HepG2 (cell line): Measurements from ENCODE around the gene TAMM41. TPM values are rescaled to one million over a fixed set of nuclear protein-coding genes. Genes with fewer than 3 reads are reported as not detected.

ENCODE experiments used
- ATAC-seq: fragments of 200-7000 bp; cut with Tn5 transposase; 3 replicates; pipeline ENCODE4 v1.9.1; 2020; ENCODE audit warnings: mild to moderate bottlenecking, moderate library complexity
- BruUV-seq: library from RNA; stranded (reverse); fragments of 400-500 nt; replicated peaks from 2 replicates; lab custom pipeline; 2021; lab: Mats Ljungman, UMichigan
- CTCF ChIA-PET: fragments of 300-600 bp; formaldehyde crosslinking; extraction: SDS; loops from one replicate; lab custom pipeline; 2021; ENCODE audit warnings: low total read pairs, inconsistent platforms, low intra/inter-chr PET ratio; lab: Yijun Ruan, JAX
- POLR2A ChIA-PET: fragments of 350-600 bp; sonication (Branson Sonifier 250); formaldehyde crosslinking; loops from one replicate; lab custom pipeline; 2020; ENCODE audit warnings: antibody characterized with exemption, inconsistent platforms; lab: Yijun Ruan, JAX
- DNase-seq: peaks from one replicate; pipeline ENCODE4 v3.0.0-alpha.2; 2015; ENCODE audit warnings: low spot score
- FAIRE-seq: peaks from 3 replicates; lab custom pipeline; 2011; peaks lifted over from hg19 to GRCh38; lab: Jason Lieb, UNC
- H2AFZ ChIP-seq: one replicate; pipeline ENCODE4 v1.6.1; 2011; ENCODE audit warnings: low read length, inconsistent platforms
- H3K27ac ChIP-seq: fragments of 300-600 bp; 3 replicates; pipeline ENCODE4 v1.8.0; 2011; ENCODE audit warnings: mixed run types, mild to moderate bottlenecking, mixed read lengths, low read length, inconsistent platforms; ENCODE audit not compliant: insufficient read depth; ENCODE audit errors: extremely low read length
- H3K27me3 ChIP-seq, 2 experiments: fragments of 200-600 bp in 1 of 2; 2 replicates in 1 of 2; 3 replicates in 1 of 2; pipeline versions ENCODE4 v1.6.0 to v1.8.0; 2011; ENCODE audit warnings: low read length in 2 of 2, mild to moderate bottlenecking in 2 of 2, moderate library complexity in 2 of 2, inconsistent platforms in 1 of 2; ENCODE audit not compliant: insufficient read depth in 2 of 2, control insufficient read depth in 1 of 2
- H3K36me3 ChIP-seq, 2 experiments: fragments of 200-600 bp in 1 of 2; replicated peaks in 1 of 2; 2 replicates in 1 of 2; 3 replicates in 1 of 2; pipeline versions ENCODE4 v1.5.1 to v1.8.0; 2011; ENCODE audit warnings: low read length in 2 of 2, inconsistent platforms in 1 of 2; ENCODE audit not compliant: insufficient read depth in 2 of 2, control insufficient read depth in 1 of 2
- H3K4me1 ChIP-seq: 2 replicates; pipeline ENCODE4 v1.5.1; 2012; ENCODE audit warnings: low read length, inconsistent platforms; ENCODE audit not compliant: insufficient read depth
- H3K4me2 ChIP-seq: 2 replicates; pipeline ENCODE4 v1.6.0; 2011; ENCODE audit warnings: low read depth, low read length, inconsistent platforms
- H3K4me3 ChIP-seq, 3 experiments: fragments of 200-600 bp in 1 of 3; sonication (generic), shearing (Covaris generic) in 1 of 3; replicated peaks in 1 of 3; 2 replicates each; pipeline ENCODE4 v1.5.1; 2011 to 2016; ENCODE audit warnings: low read length in 3 of 3, inconsistent platforms in 2 of 3, low read depth in 2 of 3, mild to moderate bottlenecking in 2 of 3, control low read depth in 1 of 3, mixed read lengths in 1 of 3; ENCODE audit not compliant: insufficient read depth in 1 of 3
- H3K79me2 ChIP-seq: one replicate; pipeline ENCODE4 v1.6.1; 2011; ENCODE audit warnings: low read length, inconsistent platforms; ENCODE audit not compliant: insufficient read depth
- H3K9ac ChIP-seq: 2 replicates; pipeline ENCODE4 v1.6.0; 2011; ENCODE audit warnings: mild to moderate bottlenecking, low read depth, low read length, inconsistent platforms; ENCODE audit not compliant: insufficient read depth
- H3K9me3 ChIP-seq: 2 replicates; pipeline ENCODE4 v1.5.1; 2012; ENCODE audit warnings: mild to moderate bottlenecking, low read length
- H4K20me1 ChIP-seq: 2 replicates; pipeline ENCODE4 v1.6.0; 2011; ENCODE audit warnings: inconsistent platforms, mild to moderate bottlenecking, low read length, moderate library complexity; ENCODE audit not compliant: insufficient read depth
- AHR ChIP-seq: IDR thresholded peaks from 2 replicates; pipeline ENCODE4 v1.6.1; 2018; ENCODE audit warnings: missing genetic modification reagents, missing compliant biosample characterization
- ATF3 ChIP-seq: sonication (generic); formaldehyde crosslinking; IDR thresholded peaks from 2 replicates; pipeline ENCODE4 v1.4.0; 2020; ENCODE audit warnings: missing genetic modification reagents
- ATF7 ChIP-seq, 2 experiments: fragments of 450-650 bp in 1 of 2; sonication (generic) in 1 of 2; formaldehyde crosslinking in 1 of 2; IDR thresholded peaks; 2 replicates each; pipeline versions ENCODE4 v1.4.0 to v1.6.1; 2016 to 2020; ENCODE audit warnings: antibody characterized with exemption in 1 of 2, mild to moderate bottlenecking in 1 of 2, missing genetic modification reagents in 1 of 2
- ELF1 ChIP-seq: sonication (generic); formaldehyde crosslinking; IDR thresholded peaks from 2 replicates; pipeline ENCODE4 v1.4.0; 2020; ENCODE audit warnings: missing genetic modification reagents
- GLI4 ChIP-seq: sonication (generic); formaldehyde crosslinking; IDR thresholded peaks from 2 replicates; pipeline ENCODE4 v1.5.1; 2020; ENCODE audit warnings: missing genetic modification reagents, mild to moderate bottlenecking, moderate library complexity, borderline replicate concordance
- HOXA9 ChIP-seq: sonication (generic); formaldehyde crosslinking; IDR thresholded peaks from 2 replicates; pipeline ENCODE4 v1.8.1; 2022; ENCODE audit warnings: missing genetic modification reagents, mild to moderate bottlenecking, moderate library complexity, borderline replicate concordance
- JUN ChIP-seq: sonication (generic); formaldehyde crosslinking; IDR thresholded peaks from 2 replicates; pipeline ENCODE4 v1.4.0; 2020; ENCODE audit warnings: mild to moderate bottlenecking, missing genetic modification reagents
- MTF2 ChIP-seq: sonication (generic); formaldehyde crosslinking; IDR thresholded peaks from 2 replicates; pipeline ENCODE4 v1.5.0; 2020; ENCODE audit warnings: missing genetic modification reagents, borderline replicate concordance
- RFXANK ChIP-seq: IDR thresholded peaks from 2 replicates; pipeline ENCODE4 v1.6.1; 2016
- SKI ChIP-seq: fragments of 450-650 bp; IDR thresholded peaks from one replicate; pipeline ENCODE4 v1.6.1; 2018; ENCODE audit warnings: mild to moderate bottlenecking; ENCODE audit not compliant: partially characterized antibody
- SNAPC2 ChIP-seq: sonication (generic); formaldehyde crosslinking; IDR thresholded peaks from 2 replicates; pipeline ENCODE4 v1.8.1; 2022; ENCODE audit warnings: mild to moderate bottlenecking, missing genetic modification reagents
- SOX5 ChIP-seq: IDR thresholded peaks from 2 replicates; pipeline ENCODE4 v1.6.1; 2016; ENCODE audit warnings: borderline replicate concordance
- U2AF2 ChIP-seq: fragments of 200-400 bp; formaldehyde crosslinking; IDR thresholded peaks from 2 replicates; pipeline ENCODE4 v1.6.1; 2017; ENCODE audit warnings: low read depth, mild to moderate bottlenecking, low read length
- ZNF292 ChIP-seq: sonication (generic); formaldehyde crosslinking; IDR thresholded peaks from 2 replicates; pipeline ENCODE4 v1.8.1; 2022; ENCODE audit warnings: mild to moderate bottlenecking, low read depth, missing genetic modification reagents, borderline replicate concordance
- ZNF44 ChIP-seq: sonication (generic); formaldehyde crosslinking; IDR thresholded peaks from 2 replicates; pipeline ENCODE4 v1.5.1; 2020; ENCODE audit warnings: mild to moderate bottlenecking, missing genetic modification reagents
- ZNF816 ChIP-seq: sonication (generic); formaldehyde crosslinking; IDR thresholded peaks from 2 replicates; pipeline ENCODE4 v1.8.0; 2022; ENCODE audit warnings: missing genetic modification reagents, mild to moderate bottlenecking, borderline replicate concordance
- WGBS: methylation state at CpG from one replicate; pipeline ENCODE4 v1.1.6; 2017; ENCODE audit warnings: low lambda C conversion rate; 5-methylcytosine and 5-hydroxymethylcytosine counted together
- in situ Hi-C: cut with HindIII; loops from 2 replicates; pipeline ENCODE4 v1.10.0; 2017; ENCODE audit warnings: low pct_unique_long_range_greater_than_20kb; ENCODE audit not compliant: extremely low pct_ligation_motif_present
- intact Hi-C: fragments of 100-400 bp; cut with micrococcal nuclease; formaldehyde crosslinking; loops from one replicate; pipeline ENCODE4 v1.10.0; 2022; ENCODE audit not compliant: unreplicated experiment
- polyA plus RNA-seq, 8 experiments: library from polyadenylated mRNA; depleted of rRNA in 3 of 8; stranded (reverse) in 7 of 8; unstranded in 1 of 8; fragments of >200 nt; fragmentation: Illumina TruSeq in 4 of 8; extraction: Trizol in 4 of 8; gene quantifications; 2 replicates each; pipeline versions ENCODE4 v1.2.1 to v1.2.3, GENCODE V29; 2011 to 2016; ENCODE audit warnings: low read depth in 4 of 8, missing spikeins in 1 of 8, mixed read lengths in 1 of 8; ENCODE audit not compliant: insufficient read depth in 1 of 8
- total RNA-seq, 5 experiments: library from RNA; depleted of rRNA; stranded (reverse); fragments of >200 nt; fragmentation: Illumina TruSeq; extraction: Trizol; gene quantifications; 2 replicates each; pipeline ENCODE4 v1.2.3, GENCODE V29; 2016; ENCODE audit warnings: low read depth in 1 of 5
- TF ChIP-seq, protein P1 (sequence below): IDR thresholded peaks from 2 replicates; pipeline ENCODE4 v1.6.1; 2016
- TF ChIP-seq, protein P2 (sequence below): sonication (generic); formaldehyde crosslinking; IDR thresholded peaks from 2 replicates; pipeline ENCODE4 v1.4.0; 2020; ENCODE audit warnings: low read depth, mild to moderate bottlenecking, missing genetic modification reagents
- TF ChIP-seq, protein P3 (sequence below): IDR thresholded peaks from 2 replicates; pipeline ENCODE4 v1.6.1; 2016; ENCODE audit warnings: mild to moderate bottlenecking

TAMM41 gene
- total and polyA plus RNA-seq, 2 of the 13 experiments (the other 11 are each of a cell fraction or from before 2014, with no cell fraction given) = 9.9 to 12.2 TPM

DNA sequence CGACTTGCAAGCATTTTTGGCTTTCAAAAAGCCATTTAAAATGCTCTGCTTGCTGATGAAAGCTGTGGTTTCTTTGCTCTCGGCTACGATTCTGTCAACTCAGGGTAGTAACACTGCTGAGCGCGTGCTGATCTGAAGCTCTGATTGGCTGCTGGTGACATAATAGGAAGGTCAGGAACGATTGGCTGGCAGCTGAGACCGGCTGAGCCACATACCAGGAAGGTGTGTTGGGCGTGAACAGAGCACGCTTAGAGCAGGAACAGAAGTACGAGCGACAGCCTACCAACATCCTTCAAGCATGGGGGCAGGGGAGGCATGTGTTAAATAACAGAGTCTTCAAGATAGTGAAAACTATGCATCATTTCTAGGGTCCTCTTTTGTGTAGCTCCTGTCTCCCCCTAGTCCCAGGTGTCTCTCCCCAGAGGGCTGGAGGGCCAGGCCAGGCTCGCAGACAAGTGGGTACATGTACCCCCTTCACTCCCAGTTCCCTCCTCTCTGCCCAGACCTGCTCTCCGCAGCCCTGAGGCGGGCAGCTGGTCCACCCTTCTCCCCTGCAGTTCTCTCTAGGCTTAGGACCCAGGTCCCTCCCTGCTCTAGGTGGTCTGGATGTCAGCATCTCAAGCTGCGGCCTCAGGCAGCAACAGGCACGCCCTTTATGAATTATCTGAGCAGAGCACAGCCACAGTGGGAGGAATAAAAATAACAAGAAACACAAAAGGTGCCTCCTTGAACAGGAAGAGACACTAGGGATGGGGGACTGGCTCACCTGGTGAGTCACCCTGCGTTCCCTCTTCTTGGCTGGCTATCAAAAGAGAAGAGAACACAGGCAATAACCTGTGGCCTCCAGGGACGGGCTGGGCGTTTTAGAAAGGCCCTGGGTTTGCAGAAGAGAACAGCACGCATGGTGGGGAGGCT lies 76.0 kb downstream of the TAMM41 start:
- BruUV-seq = TSS peak; percentile 79
- no peak overlapping the region for H2AFZ ChIP-seq
- peak overlapping the region; percentile 85 for H3K4me2 ChIP-seq
- CTCF ChIA-PET = no interaction called here
- H4K20me1 ChIP-seq = no peaks in the 10 kb centered on the region
- DNase-seq (peak; percentile 83), FAIRE-seq (peak; percentile 91), ATAC-seq (peak; percentile 95)
- no peak overlapping the region for H3K27ac ChIP-seq
- no peak overlapping the region; the same call in 1 of the 2 replicates for H3K9ac ChIP-seq
- H3K4me1 ChIP-seq = peaks cover 31% of the 10 kb centered on the region
- H3K36me3 ChIP-seq = no peaks in the 10 kb centered on the region
- 6% methylated on average over 20 of the region's 20 CpGs for WGBS
- POLR2A ChIA-PET = interaction anchor here (1.4 kb wide), 1 partner anchor 12 kb away, joined by 4 read pairs; no protein-coding TSS in a partner anchor
- intact Hi-C loops = loop anchor here (2.0 kb wide), 1 partner anchor 50 kb away; no protein-coding TSS in a partner anchor
- no peaks in the 10 kb centered on the region for H3K27me3 ChIP-seq
- H3K9me3 ChIP-seq = no peaks in the 10 kb centered on the region
- H3K79me2 ChIP-seq = no peaks in the 10 kb centered on the region
- in situ Hi-C loops = no loop called here
- H3K4me3 ChIP-seq = peak overlapping the region in 2 of 3 experiments; percentile 24 to 64; a peak in 4 of 6 replicates
- no peak for TF ChIP-seq SOX5 (CRISPR knock-in tag)
- no peak for TF ChIP-seq MTF2
- no peak for TF ChIP-seq RFXANK
- TF ChIP-seq, protein P1, sequence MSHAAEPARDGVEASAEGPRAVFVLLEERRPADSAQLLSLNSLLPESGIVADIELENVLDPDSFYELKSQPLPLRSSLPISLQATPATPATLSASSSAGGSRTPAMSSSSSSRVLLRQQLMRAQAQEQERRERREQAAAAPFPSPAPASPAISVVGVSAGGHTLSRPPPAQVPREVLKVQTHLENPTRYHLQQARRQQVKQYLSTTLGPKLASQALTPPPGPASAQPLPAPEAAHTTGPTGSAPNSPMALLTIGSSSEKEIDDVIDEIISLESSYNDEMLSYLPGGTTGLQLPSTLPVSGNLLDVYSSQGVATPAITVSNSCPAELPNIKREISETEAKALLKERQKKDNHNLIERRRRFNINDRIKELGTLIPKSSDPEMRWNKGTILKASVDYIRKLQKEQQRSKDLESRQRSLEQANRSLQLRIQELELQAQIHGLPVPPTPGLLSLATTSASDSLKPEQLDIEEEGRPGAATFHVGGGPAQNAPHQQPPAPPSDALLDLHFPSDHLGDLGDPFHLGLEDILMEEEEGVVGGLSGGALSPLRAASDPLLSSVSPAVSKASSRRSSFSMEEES = peak; percentile 24; the same call in 1 of the 2 replicates
- no peak for TF ChIP-seq HOXA9 (CRISPR knock-in tag)
- TF ChIP-seq U2AF2 = no peak
- TF ChIP-seq GLI4 (CRISPR knock-in tag) = no peak
- no peak for TF ChIP-seq SKI
- TF ChIP-seq ZNF44 (CRISPR knock-in tag) = no peak; the same call in 1 of the 2 replicates
- no peak for TF ChIP-seq SNAPC2 (CRISPR knock-in tag)
- TF ChIP-seq ATF3 = no peak
- TF ChIP-seq, protein P2, sequence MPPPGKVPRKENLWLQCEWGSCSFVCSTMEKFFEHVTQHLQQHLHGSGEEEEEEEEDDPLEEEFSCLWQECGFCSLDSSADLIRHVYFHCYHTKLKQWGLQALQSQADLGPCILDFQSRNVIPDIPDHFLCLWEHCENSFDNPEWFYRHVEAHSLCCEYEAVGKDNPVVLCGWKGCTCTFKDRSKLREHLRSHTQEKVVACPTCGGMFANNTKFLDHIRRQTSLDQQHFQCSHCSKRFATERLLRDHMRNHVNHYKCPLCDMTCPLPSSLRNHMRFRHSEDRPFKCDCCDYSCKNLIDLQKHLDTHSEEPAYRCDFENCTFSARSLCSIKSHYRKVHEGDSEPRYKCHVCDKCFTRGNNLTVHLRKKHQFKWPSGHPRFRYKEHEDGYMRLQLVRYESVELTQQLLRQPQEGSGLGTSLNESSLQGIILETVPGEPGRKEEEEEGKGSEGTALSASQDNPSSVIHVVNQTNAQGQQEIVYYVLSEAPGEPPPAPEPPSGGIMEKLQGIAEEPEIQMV (CRISPR knock-in tag) = 0 out of 2 replicates have a peak, but pooled peaks have one; percentile 36
- TF ChIP-seq ZNF816 (CRISPR knock-in tag) = no peak
- 0 out of 2 replicates have a peak, but pooled peaks have one; percentile 61 for TF ChIP-seq JUN
- 0 out of 2 replicates have a peak, but pooled peaks have one; percentile 21 for TF ChIP-seq ATF7 (IDR thresholded peaks at IDR 0.05)
- TF ChIP-seq ATF7 (CRISPR knock-in tag; IDR thresholded peaks at IDR 0.05) = peak; percentile 91
- peak; percentile 21; the same call in 1 of the 2 replicates for TF ChIP-seq ELF1 (CRISPR knock-in tag)
- peak; percentile 54; the same call in 1 of the 2 replicates for TF ChIP-seq ZNF292
- TF ChIP-seq, protein P3, sequence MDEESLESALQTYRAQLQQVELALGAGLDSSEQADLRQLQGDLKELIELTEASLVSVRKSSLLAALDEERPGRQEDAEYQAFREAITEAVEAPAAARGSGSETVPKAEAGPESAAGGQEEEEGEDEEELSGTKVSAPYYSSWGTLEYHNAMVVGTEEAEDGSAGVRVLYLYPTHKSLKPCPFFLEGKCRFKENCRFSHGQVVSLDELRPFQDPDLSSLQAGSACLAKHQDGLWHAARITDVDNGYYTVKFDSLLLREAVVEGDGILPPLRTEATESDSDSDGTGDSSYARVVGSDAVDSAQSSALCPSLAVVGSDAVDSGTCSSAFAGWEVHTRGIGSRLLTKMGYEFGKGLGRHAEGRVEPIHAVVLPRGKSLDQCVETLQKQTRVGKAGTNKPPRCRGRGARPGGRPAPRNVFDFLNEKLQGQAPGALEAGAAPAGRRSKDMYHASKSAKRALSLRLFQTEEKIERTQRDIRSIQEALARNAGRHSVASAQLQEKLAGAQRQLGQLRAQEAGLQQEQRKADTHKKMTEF (CRISPR knock-in tag) = 0 out of 2 replicates have a peak, but pooled peaks have one; percentile 21
- no peak for TF ChIP-seq AHR (CRISPR knock-in tag)
